ENCODE results near the gene MAD1L1.
"Not testable (repeated sequence)": the region's sequence is repeated elsewhere in the genome, so short reads cannot be mapped to it uniquely, and the experiment has no call there.

MAD1L1 gene

DNA sequence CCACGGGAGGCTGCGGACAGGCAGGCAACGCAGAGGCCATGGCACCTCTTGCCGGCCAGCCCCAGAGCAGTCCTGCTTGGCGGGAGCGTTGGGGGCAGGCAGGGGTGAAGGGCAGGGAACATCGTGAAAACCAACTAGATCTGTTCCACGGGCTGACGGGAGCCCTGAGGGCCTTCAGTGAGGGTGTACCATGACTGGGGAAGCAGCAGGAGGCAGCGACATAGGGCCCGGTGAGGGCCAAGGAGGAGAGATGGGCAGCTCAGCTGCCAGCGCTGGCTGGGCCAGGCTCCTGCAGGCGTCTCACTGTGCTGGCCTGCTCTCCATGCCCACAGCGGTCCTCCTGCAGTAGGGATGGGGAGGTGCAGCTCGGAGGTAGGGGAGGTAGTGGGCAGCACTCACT lies 366.1 kb downstream of the MAD1L1 start:
- Histone ChIP-seq H3K27ac (ENCODE audit: low read length) (no peak overlapping the region), H3K36me3 (ENCODE audit: control insufficient read depth in 2 of 2, insufficient read depth in 2 of 2, low read length in 2 of 2) (no peaks in the 10 kb centered on the region), H3K9me3 (ENCODE audit: control insufficient read depth in 2 of 2, low read length in 2 of 2) (no peaks in the 10 kb centered on the region)

DNA sequence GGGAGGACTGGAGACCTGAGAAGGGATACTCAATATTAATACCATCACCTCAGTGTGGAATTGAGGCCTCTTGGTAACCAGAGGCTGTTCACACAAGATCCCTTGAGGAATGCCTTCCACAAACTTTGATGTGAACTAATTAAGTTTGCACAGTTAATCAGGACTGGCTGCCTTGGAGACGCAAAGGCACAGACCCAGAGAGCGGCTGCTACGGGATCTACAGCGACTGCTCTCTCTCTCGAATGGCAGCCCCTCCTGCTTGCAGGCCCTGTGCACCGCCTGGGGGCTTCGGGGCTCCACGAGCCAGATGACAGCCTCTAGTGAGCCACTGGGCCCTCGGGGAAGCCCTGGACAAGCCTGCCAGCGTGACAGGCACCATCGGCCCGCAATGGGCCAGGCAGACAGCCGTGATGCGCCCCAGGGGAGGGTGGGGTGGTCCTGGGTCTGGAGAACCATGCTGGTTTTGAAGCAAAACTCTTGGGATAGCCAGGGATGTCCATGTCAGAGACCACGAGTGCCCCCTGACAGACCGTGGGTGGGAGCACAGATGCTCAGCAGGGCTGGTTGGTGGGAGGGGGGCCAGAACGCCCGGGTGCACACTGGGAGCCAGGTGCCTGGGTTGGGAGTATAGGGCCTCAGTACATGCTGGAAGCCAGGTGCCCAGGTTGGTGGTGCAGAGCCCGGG lies 367.0 kb downstream of the MAD1L1 start:
- H3K9me3 ChIP-seq (ENCODE audit: control insufficient read depth in 2 of 2, low read length in 2 of 2): no peaks in the 10 kb centered on the region

More for the DNA sequence above, 366.1 kb downstream of the MAD1L1 start:
- H3K27me3 ChIP-seq (ENCODE audit: control insufficient read depth in 1 of 2, insufficient read depth in 2 of 2, low read length in 2 of 2): no peaks in the 10 kb centered on the region
- H3K4me1 ChIP-seq (ENCODE audit: control insufficient read depth, insufficient read depth, low read length): no peaks in the 10 kb centered on the region
- H3K9ac ChIP-seq (ENCODE audit: low read length in 2 of 2): no peak overlapping the region
- H3K4me3 ChIP-seq (ENCODE audit: low read length in 2 of 2): no peak overlapping the region

GRCh38 chr7:1865000-1865555 lies 367.7 kb downstream of the MAD1L1 start:
- Histone ChIP-seq H3K4me3 (ENCODE audit: low read length in 2 of 2) (no peak overlapping the region), H3K27me3 (ENCODE audit: control insufficient read depth in 1 of 2, insufficient read depth in 2 of 2, low read length in 2 of 2) (no peaks in the 10 kb centered on the region), H3K9me3 (ENCODE audit: control insufficient read depth in 2 of 2, low read length in 2 of 2) (no peaks in the 10 kb centered on the region), H3K4me1 (ENCODE audit: control insufficient read depth, insufficient read depth, low read length) (no peaks in the 10 kb centered on the region), H3K36me3 (ENCODE audit: control insufficient read depth in 2 of 2, insufficient read depth in 2 of 2, low read length in 2 of 2) (no peaks in the 10 kb centered on the region), H3K27ac (ENCODE audit: low read length) (no peak overlapping the region), H3K9ac (ENCODE audit: low read length in 2 of 2) (no peak overlapping the region)

More for the DNA sequence above, 367.0 kb downstream of the MAD1L1 start:
- Histone ChIP-seq H3K27ac (ENCODE audit: low read length) (no peak overlapping the region), H3K4me1 (ENCODE audit: control insufficient read depth, insufficient read depth, low read length) (no peaks in the 10 kb centered on the region), H3K9ac (ENCODE audit: low read length in 2 of 2) (no peak overlapping the region), H3K36me3 (ENCODE audit: control insufficient read depth in 2 of 2, insufficient read depth in 2 of 2, low read length in 2 of 2) (no peaks in the 10 kb centered on the region), H3K4me3 (ENCODE audit: low read length in 2 of 2) (no peak overlapping the region), H3K27me3 (ENCODE audit: control insufficient read depth in 1 of 2, insufficient read depth in 2 of 2, low read length in 2 of 2) (no peaks in the 10 kb centered on the region)

GRCh38 chr7:1864161-1864940 lies 368.4 kb downstream of the MAD1L1 start:
- Histone ChIP-seq H3K4me3 (ENCODE audit: low read length in 2 of 2) (no peak overlapping the region), H3K27me3 (ENCODE audit: control insufficient read depth in 1 of 2, insufficient read depth in 2 of 2, low read length in 2 of 2) (no peaks in the 10 kb centered on the region), H3K36me3 (ENCODE audit: control insufficient read depth in 2 of 2, insufficient read depth in 2 of 2, low read length in 2 of 2) (no peaks in the 10 kb centered on the region), H3K4me1 (ENCODE audit: control insufficient read depth, insufficient read depth, low read length) (no peaks in the 10 kb centered on the region), H3K27ac (ENCODE audit: low read length) (no peak overlapping the region), H3K9me3 (ENCODE audit: control insufficient read depth in 2 of 2, low read length in 2 of 2) (no peaks in the 10 kb centered on the region), H3K9ac (ENCODE audit: low read length in 2 of 2) (no peak overlapping the region)

- Histone ChIP-seq H3K4me3 (ENCODE audit: low read length in 2 of 2) (no peak overlapping the region), H3K27ac (ENCODE audit: low read length) (no peak overlapping the region), H3K9ac (ENCODE audit: low read length in 2 of 2) (no peak overlapping the region), H3K36me3 (ENCODE audit: control insufficient read depth in 2 of 2, insufficient read depth in 2 of 2, low read length in 2 of 2) (no peaks in the 10 kb centered on the region), H3K9me3 (ENCODE audit: control insufficient read depth in 2 of 2, low read length in 2 of 2) (no peaks in the 10 kb centered on the region), H3K27me3 (ENCODE audit: control insufficient read depth in 1 of 2, insufficient read depth in 2 of 2, low read length in 2 of 2) (no peaks in the 10 kb centered on the region), H3K4me1 (ENCODE audit: control insufficient read depth, insufficient read depth, low read length) (no peaks in the 10 kb centered on the region)
These were observed 369.4 kb downstream of the MAD1L1 start for GRCh38 chr7:1863091-1863900.

DNA sequence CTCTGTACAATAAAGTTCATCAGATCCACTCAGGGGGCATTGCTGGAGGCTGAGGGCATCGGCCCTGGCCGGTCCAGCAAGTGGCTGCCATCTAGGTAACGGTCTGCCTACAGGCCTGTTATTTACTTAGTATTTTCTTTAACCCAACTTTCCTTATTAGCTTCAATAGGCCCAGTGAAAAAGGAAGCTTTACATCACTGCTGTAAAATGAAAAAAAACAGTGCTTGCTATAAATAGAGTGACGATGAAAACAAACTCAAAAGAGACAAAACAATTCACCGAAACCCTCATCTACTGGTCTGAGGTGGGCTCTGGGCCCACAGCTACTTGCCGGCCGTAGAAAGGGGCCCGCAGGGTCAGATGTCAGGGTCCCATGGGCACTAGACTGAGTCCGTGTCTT lies 370.2 kb downstream of the MAD1L1 start:
- no peaks in the 10 kb centered on the region for H3K4me1 ChIP-seq (ENCODE audit: control insufficient read depth, insufficient read depth, low read length)
- no peaks in the 10 kb centered on the region for H3K36me3 ChIP-seq (ENCODE audit: control insufficient read depth in 2 of 2, insufficient read depth in 2 of 2, low read length in 2 of 2)
- no peaks in the 10 kb centered on the region for H3K9me3 ChIP-seq (ENCODE audit: control insufficient read depth in 2 of 2, low read length in 2 of 2)
- H3K9ac ChIP-seq (ENCODE audit: low read length in 2 of 2): no peak overlapping the region
- H3K27me3 ChIP-seq (ENCODE audit: control insufficient read depth in 1 of 2, insufficient read depth in 2 of 2, low read length in 2 of 2): no peaks in the 10 kb centered on the region
- H3K27ac ChIP-seq (ENCODE audit: low read length): no peak overlapping the region
- H3K4me3 ChIP-seq (ENCODE audit: low read length in 2 of 2): no peak overlapping the region

DNA sequence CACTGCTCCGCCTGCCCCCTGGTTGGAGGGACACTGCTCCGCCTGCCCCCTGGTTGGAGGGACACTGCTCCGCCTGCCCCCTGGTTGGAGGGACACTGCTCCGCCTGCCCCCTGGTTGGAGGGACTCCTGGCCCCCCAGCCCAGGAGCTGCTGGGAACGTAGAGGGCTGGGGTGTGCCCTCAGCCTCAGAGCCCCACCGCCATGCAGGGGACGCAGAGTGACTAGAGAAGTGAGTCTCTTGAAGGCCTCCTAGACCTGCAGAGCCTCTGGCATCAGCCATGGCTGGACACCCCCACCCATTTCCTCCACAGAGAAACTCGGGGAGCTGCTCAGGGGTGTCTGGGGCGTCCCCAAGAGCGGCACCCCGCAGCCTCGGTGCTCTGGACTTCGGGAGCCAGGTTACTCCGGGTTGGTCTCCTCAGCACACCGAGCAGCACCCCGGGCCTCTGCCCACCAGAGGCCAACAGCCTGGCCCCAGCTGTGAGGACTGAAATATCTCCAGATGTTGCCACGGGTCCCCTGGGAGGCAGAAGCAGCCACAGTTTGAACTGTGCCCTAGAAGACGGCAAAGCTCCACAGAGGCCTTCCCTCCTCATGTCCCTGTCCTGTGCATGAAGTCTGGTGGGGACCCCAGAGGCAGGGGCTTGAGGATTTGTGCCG lies 370.8 kb downstream of the MAD1L1 start:
- Histone ChIP-seq H3K36me3 (ENCODE audit: control insufficient read depth in 2 of 2, insufficient read depth in 2 of 2, low read length in 2 of 2) (no peaks in the 10 kb centered on the region), H3K27ac (ENCODE audit: low read length) (no peak overlapping the region), H3K9me3 (ENCODE audit: control insufficient read depth in 2 of 2, low read length in 2 of 2) (no peaks in the 10 kb centered on the region), H3K4me1 (ENCODE audit: control insufficient read depth, insufficient read depth, low read length) (no peaks in the 10 kb centered on the region), H3K27me3 (ENCODE audit: control insufficient read depth in 1 of 2, insufficient read depth in 2 of 2, low read length in 2 of 2) (no peaks in the 10 kb centered on the region), H3K4me3 (ENCODE audit: low read length in 2 of 2) (no peak overlapping the region), H3K9ac (ENCODE audit: low read length in 2 of 2) (no peak overlapping the region)

DNA sequence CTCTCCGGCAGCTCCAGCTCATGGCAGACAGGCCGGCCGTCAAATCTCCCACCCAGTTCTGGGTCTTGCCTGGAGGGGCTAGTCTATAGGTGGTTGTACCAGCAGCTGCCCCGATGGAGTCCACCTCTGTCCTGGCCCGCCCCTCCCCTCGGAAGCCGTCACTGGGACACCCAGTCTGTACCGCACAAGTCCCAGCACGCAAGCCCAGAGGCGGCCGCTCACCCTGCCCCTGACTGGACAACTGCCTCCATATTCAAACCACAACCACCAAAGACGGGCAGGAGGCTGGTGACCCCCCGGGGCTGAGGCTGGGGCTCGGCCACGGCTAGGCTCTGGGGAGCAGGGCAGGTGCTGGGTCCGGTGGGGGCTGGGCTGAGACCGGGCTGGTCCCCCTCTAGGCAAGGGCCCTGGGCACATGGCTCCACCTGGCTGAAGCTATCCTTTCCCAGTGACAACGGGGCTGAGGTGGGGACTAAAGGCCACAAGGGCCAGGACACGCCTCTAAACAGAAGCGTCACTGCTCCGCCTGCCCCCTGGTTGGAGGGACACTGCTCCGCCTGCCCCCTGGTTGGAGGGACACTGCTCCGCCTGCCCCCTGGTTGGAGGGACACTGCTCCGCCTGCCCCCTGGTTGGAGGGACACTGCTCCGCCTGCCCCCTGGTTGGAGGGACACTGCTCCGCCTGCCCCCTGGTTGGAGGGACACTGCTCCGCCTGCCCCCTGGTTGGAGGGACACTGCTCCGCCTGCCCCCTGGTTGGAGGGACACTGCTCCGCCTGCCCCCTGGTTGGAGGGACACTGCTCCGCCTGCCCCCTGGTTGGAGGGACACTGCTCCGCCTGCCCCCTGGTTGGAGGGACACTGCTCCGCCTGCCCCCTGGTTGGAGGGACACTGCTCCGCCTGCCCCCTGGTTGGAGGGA lies 371.6 kb downstream of the MAD1L1 start:
- not testable (repeated sequence) for H3K27ac ChIP-seq (ENCODE audit: low read length); H3K4me1 ChIP-seq (ENCODE audit: control insufficient read depth, insufficient read depth, low read length); H3K9ac ChIP-seq (ENCODE audit: low read length in 2 of 2); H3K36me3 ChIP-seq (ENCODE audit: control insufficient read depth in 2 of 2, insufficient read depth in 2 of 2, low read length in 2 of 2); H3K27me3 ChIP-seq (ENCODE audit: control insufficient read depth in 1 of 2, insufficient read depth in 2 of 2, low read length in 2 of 2); H3K9me3 ChIP-seq (ENCODE audit: control insufficient read depth in 2 of 2, low read length in 2 of 2); H3K4me3 ChIP-seq (ENCODE audit: low read length in 2 of 2)

- Histone ChIP-seq H3K9me3 (ENCODE audit: control insufficient read depth in 2 of 2, low read length in 2 of 2) (no peaks in the 10 kb centered on the region), H3K4me1 (ENCODE audit: control insufficient read depth, insufficient read depth, low read length) (no peaks in the 10 kb centered on the region), H3K27me3 (ENCODE audit: control insufficient read depth in 1 of 2, insufficient read depth in 2 of 2, low read length in 2 of 2) (no peaks in the 10 kb centered on the region), H3K36me3 (ENCODE audit: control insufficient read depth in 2 of 2, insufficient read depth in 2 of 2, low read length in 2 of 2) (no peaks in the 10 kb centered on the region), H3K9ac (ENCODE audit: low read length in 2 of 2) (no peak overlapping the region), H3K4me3 (ENCODE audit: low read length in 2 of 2) (no peak overlapping the region), H3K27ac (ENCODE audit: low read length) (no peak overlapping the region)
These were observed 373.3 kb downstream of the MAD1L1 start for GRCh38 chr7:1859266-1860035.
